NCI-H1436 treated with DMSO at 0.1 percent for 48 hours (cell line): ENCODE data around the gene DIP2C.
"Not testable (repeated sequence)": the region's sequence is repeated elsewhere in the genome, so short reads cannot be mapped to it uniquely, and the experiment has no call there.

Experiments used
- DNase-seq: peaks from one replicate; lab custom pipeline; 2025; lab: John Stamatoyannopoulos, UW

Gene DIP2C

DNA sequence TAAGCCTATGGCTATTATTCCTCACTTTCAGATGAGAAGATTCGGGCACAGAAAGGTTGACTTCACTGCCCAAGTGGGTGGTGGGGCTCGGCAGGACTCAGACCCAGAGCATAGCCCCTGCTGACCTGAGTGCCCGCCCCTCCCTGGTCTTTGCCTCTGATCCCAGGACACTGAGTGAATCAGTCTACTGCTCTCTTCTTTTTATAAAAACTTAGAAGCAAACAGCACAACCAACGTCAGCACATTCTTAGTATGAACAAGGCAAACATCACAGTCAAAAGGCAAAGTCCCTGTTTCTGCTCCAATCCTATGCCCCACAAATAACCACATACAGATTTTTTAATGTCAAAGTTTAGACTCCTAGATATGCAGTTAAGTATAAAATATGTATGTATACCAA is 316.5 kb downstream of the DIP2C start:
- DNase-seq, result no peak

DNA sequence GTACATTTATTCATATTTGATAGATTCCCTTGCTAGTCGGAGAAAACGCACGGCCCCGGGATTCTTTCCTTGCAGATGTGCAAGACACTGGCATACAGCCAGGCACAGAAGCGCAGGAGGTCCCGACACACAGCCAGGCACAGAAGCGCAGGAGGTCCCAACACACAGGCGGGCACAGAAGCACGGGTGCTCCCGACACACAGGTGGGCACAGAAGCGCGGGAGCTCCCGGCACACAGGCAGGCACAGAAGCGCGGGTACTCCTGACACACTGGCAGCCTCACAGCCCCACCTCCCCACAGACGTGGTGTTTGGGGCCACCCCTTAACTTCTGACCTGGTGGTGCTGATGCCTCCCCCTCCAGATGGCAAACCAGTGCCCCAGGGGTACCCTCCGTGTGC is 316.9 kb downstream of the DIP2C start:
- DNase-seq, result no peak

DNA sequence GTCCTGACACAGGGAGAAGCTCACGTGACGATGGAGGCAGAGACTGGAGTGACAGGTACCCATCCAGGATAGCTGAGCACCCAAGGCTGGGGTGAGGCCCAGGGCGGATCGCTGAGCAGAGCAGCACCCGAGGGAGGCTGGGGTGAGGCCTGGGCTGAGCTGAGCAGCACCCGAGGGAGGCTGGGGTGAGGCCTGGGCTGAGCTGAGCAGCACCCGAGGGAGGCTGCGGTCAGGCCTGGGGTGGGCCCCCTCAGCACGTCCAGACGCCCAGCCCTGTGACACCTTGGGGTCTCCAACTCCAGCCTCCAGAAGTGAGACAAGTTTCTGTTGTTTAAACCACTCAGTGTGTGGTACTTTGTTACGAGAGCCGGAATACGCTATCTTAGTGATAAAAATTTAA is 318.0 kb downstream of the DIP2C start:
- no peak for DNase-seq

DNA sequence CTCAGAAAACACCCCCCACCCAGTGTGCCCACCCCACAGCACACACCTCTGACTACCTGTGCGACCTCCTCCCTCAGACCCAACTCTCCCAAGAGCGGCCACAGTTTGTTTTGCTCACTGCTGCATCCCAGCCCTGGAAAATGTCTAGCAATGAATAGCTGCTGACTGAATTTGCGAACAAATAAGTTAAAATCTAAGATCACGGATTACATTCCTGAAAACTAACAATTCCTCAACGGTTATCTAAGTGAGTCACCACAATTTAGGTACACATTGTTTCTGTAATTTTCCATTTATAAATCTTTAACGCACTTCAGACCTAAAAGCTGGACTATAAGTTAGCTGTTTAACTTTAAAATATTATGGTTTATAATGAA is 319.0 kb downstream of the DIP2C start:
- no peak for DNase-seq

- no peak for DNase-seq
Observed at GRCh38 chr10:369684-370448, 319.6 kb downstream of the DIP2C start.

- DNase-seq, result no peak
Observed at GRCh38 chr10:369221-369683, 320.2 kb downstream of the DIP2C start.

DNA sequence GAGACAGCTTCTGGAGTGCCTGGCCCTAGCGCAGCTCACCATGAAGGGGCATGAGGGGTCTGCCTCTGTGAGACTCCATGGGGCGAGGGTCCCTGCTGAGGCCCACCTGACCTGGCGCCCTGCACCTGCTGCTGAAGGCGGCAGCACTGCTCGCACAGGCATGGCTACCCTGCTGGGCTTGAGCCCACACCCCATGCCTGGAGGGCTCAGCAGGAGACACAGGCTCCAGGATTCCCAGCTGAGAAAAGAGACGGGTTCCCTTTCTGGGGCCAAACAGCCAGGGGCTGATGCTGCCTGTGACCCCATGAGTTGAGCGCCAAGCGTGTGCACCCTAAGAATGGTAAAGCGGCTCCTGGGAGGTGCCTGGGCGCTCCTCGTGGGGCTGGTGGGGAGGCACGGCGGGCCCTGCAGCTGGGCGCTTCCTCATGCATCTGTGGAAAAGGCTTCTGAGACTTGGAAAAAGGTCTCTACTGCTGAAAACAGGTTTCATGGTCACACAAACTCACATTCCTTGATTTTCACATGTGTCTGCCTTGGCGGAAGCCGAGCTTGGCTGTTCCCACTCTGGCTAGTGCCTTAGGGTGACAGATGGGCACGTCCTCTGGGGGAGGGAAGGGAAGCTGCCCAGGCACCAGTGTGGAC is 320.8 kb downstream of the DIP2C start:
- no peak for DNase-seq

DNA sequence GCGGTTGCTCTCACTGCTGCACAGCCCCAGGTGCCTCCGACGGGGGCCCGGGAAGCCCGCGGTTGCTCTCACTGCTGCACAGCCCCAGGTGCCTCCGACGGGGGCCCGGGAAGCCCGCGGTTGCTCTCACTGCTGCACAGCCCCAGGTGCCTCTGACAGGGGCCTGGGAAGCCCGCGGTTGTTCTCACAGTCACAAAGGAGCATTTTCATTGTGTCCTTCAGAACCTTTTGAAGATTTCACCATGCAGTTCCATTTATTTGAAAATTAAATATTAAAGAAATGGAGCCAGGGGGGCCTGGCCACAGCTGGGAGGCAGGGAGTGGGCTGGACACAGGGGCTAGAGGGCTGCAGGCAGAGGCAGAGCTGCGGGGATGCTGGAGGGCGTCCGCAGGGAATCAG is 321.4 kb downstream of the DIP2C start:
- not testable (repeated sequence) for DNase-seq

DNA sequence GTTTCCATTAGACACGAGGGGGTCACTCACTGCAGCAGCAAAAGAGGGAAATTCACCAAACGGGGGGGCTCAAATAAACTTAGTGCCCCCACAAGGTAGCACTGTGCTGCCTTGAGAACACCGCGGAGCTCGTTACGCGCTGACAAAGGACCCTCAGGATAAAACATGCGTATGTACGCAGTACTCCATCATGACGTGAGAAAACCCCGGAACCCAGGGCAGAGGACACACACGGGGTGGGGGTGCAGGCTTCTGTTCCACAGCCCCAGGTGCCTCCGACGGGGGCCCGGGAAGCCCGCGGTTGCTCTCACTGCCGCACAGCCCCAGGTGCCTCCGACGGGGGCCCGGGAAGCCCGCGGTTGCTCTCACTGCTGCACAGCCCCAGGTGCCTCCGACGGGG is 321.8 kb downstream of the DIP2C start:
- no peak for DNase-seq

- DNase-seq, result no peak
Observed at GRCh38 chr10:366186-366585, 323.3 kb downstream of the DIP2C start.

- DNase-seq, result no peak
Observed at GRCh38 chr10:364267-364775, 325.1 kb downstream of the DIP2C start.

DNA sequence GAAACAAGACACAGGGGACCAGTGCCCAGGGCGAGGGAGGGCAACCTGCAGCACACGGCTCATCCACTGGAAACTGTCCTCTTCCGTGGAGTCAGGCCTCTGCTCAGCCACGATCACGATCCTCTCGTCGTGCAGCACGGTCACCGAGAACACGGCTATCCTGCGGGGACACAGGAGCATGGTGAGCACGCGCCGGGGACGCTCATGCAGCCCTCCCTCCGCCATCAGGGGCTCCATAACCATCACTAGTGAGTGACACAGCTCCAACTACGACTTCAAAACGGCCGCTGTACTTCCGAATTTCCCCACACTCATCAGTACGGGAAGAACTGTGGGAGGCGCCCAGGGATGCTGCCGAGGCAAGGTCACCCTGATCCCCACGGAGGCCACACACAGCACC is 326.3 kb downstream of the DIP2C start:
- no peak for DNase-seq

DNA sequence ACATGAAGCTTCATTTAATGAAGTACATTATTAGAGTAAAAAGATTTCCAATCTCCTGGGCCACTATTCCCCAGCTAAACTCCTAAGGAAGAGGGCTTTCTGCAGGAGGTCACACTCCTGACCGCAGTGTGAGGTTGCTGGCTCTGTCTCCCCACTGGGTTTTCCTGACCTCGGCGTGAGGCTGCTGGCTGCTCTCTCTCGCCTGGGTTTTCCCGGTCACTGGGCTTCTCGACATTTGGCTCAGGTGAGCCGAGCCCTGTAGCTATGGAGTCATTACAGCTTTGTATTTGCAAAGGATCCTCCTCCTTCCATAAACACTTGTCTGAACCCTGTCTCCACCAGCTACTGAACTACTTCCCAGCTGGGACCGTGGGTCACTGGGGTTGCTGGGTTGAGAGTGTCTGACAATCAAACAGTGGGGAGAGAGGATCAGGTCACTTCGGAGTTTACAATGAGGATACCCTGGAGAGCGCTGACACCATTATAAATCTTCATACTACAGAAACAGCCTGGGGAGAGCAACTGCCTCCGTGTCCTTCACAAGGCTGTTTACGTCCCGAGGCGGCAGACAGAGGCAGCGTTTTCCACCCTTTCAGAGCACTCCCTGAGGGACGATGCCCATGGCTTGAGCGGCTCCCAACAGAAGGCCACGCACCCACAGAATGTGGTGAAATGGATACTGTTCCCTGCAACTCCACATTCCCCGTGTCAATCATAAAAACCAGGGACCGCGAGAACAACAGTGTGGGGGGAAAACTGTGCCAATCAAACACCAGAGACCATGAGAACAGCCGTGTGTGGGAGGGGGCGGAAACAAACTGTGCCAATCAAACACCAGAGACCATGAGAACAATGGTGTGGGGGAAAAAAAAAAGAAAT is 328.0 kb downstream of the DIP2C start:
- no peak for DNase-seq

DNA sequence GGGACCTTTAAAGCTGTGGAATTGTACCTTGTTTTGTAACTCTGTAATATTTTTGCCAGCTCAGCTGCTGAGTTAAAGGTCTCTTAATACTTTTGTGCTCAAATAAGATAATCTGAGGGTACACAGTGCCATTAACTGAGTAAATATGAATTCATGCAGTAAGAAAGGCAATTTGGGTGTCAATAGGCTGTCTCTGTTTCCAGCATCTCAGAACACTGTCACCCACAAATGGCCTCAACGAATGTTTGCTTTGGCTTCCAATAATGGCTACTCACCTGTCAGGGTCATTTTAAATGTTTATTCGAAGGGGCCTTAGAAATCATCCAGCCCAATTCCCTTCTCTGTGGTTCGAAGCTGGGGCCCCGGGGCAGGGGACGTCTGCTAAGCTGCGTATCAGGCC is 328.8 kb downstream of the DIP2C start:
- DNase-seq, result peak; percentile 28

GRCh38 chr10:359762-360161 is 329.7 kb downstream of the DIP2C start:
- DNase-seq, result no peak

DNA sequence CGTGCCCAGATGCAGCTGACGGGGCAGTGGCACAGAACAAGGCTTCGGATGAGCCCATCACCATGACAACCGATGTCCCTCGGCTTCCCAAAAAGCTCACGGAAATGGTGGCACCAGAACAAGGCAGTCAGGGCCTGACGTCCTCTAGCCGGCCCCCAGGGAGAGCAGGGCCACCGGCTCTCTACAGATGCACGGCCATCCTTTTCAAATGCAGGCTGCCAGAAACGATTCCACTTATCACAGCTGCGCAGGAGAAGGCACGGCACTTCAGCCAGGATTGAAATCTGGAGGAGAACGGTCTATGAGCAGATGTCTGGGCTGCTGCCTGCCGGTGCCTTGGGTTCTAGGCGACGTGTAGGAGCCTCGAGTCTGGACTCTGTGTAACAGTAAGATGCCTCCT is 330.4 kb downstream of the DIP2C start:
- DNase-seq, result no peak

- no peak for DNase-seq
Observed at GRCh38 chr10:357201-357950, 332.1 kb downstream of the DIP2C start.

- DNase-seq, result no peak
Observed at GRCh38 chr10:356452-356851, 333.0 kb downstream of the DIP2C start.

GRCh38 chr10:354901-355617 is 334.4 kb downstream of the DIP2C start:
- DNase-seq, result no peak

DNA sequence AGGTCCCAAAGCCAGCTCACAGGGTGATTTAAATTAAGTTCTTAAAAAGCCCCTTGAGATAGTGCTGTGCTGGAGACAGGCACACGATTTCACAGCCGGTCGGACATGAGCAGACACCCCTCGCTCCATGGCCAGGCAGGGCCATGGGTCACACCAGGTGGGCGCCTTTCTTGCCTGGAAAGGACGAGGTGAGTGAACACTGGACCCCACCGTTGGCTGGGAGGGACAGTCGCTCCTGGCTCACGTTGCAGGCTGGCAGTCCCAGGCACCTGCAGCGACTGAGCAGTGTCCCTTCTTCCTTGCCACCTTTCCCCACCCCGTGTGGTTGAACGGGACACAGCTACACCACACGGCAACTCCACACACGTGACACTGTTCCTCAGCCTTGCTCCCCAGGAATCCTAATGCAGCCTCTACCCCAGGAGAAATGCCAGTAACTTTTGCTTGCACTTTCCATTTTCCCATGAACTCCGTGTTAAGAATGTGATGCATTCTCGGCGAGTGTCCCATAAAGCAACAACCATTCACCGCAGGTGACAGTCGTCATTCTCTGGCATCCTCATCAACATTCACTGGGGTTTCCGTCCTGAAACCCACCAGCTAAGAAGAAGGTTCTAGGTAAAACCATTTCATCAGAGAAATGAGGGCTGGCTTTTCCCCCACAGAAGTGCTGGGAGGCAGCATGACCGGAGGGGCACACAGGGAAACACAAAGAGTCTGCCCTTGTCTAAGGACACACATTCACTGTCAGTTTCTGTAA is 336.8 kb downstream of the DIP2C start:
- no peak for DNase-seq
